ENCODE results near the gene FUT7.
A peak's percentile ranks its signal among the peaks of the same experiment; 100 is the strongest.

FUT7 gene

DNA sequence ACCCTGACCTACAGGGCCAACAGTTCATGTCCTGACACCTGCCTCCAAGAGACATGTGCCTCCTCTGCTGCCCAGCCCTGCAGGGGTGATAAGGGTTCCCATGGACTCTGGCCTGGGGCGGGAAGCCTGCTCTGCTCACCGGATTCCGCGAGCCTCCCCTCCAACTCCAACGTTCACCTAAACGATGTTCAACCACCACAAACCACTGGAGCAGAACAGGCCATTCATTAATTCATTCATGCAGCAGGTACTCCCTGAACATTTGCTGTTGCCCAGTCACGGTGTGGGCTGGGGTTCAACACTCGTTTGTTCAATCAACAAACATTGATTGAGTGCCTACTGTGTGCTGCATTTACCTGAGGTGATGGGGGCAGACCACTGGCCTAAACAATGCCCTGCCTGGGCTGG lies 42.1 kb upstream of the FUT7 start:
- Histone ChIP-seq H3K9me3 (no peaks in the 10 kb centered on the region), H3K36me3 (no peaks in the 10 kb centered on the region), H3K4me3 (ENCODE audit: low read depth in 1 of 2, low read length in 1 of 2) (no peak overlapping the region), H3K27me3 (peaks cover 72% of the 10 kb centered on the region), H3K4me1 (ENCODE audit: control insufficient read depth in 1 of 2, insufficient read depth in 1 of 2, low read depth in 1 of 2, low read length in 1 of 2) (peaks cover 66 to 69% of the 10 kb centered on the region in 2 experiments), H3K27ac (peak overlapping the region; percentile 73)
- TF ChIP-seq, protein P1, sequence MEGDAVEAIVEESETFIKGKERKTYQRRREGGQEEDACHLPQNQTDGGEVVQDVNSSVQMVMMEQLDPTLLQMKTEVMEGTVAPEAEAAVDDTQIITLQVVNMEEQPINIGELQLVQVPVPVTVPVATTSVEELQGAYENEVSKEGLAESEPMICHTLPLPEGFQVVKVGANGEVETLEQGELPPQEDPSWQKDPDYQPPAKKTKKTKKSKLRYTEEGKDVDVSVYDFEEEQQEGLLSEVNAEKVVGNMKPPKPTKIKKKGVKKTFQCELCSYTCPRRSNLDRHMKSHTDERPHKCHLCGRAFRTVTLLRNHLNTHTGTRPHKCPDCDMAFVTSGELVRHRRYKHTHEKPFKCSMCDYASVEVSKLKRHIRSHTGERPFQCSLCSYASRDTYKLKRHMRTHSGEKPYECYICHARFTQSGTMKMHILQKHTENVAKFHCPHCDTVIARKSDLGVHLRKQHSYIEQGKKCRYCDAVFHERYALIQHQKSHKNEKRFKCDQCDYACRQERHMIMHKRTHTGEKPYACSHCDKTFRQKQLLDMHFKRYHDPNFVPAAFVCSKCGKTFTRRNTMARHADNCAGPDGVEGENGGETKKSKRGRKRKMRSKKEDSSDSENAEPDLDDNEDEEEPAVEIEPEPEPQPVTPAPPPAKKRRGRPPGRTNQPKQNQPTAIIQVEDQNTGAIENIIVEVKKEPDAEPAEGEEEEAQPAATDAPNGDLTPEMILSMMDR (IDR thresholded peaks at IDR 0.05), result no peak

DNA sequence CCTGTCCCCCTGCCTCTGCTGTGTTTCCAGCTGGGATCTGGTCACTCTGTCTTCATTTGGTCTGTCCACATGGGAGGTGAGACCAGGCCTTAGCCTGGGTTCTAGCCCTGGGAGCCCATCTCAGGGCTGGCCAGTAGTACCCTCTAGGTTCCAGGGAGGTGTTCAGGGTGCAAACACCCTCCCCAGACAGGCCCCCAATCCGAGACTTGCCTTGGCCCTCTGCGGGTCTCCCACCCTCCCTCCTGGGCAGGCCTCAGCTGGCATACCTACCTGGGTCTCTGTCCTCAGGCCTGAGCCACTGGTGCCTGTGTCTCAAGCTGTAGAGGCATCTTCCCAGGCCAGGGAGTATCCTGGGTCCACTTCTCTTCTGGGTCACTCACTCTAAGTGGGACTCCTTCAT lies 39.4 kb upstream of the FUT7 start:
- Histone ChIP-seq H3K27me3 (peaks cover 51% of the 10 kb centered on the region), H3K9me3 (no peaks in the 10 kb centered on the region), H3K27ac (peak overlapping the region; percentile 51), H3K36me3 (no peaks in the 10 kb centered on the region), H3K4me1 (ENCODE audit: control insufficient read depth in 1 of 2, insufficient read depth in 1 of 2, low read depth in 1 of 2, low read length in 1 of 2) (peaks cover 60 to 71% of the 10 kb centered on the region in 2 experiments), H3K4me3 (ENCODE audit: low read depth in 1 of 2, low read length in 1 of 2) (peak overlapping the region; percentile 55 to 58)
- TF ChIP-seq, protein P1 (IDR thresholded peaks at IDR 0.05), result no peak

DNA sequence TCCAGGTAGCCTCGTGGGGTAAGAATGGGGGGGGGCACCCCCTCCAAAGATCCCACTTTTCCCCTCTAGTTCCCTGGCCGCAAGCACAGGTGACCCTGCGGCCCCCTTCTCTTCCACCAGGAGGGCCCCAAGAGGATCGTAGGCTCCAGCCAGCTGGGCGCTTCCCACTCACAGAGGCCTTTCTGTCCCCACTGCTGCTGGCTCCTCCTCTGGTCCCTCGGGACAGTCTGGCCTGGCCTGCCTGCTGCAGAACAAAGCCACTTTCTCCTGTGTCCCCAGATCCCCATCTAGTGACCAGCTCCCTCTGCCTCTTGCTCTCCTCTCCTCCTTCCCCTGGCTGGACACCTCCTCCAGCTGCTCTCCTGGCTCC lies 39.0 kb upstream of the FUT7 start:
- Histone ChIP-seq H3K4me3 (ENCODE audit: low read depth in 1 of 2, low read length in 1 of 2) (peak overlapping the region; percentile 55 to 58), H3K4me1 (ENCODE audit: control insufficient read depth in 1 of 2, insufficient read depth in 1 of 2, low read depth in 1 of 2, low read length in 1 of 2) (peaks cover 60 to 71% of the 10 kb centered on the region in 2 experiments), H3K27me3 (peaks cover 47% of the 10 kb centered on the region), H3K36me3 (no peaks in the 10 kb centered on the region), H3K27ac (peak overlapping the region; percentile 51), H3K9me3 (no peaks in the 10 kb centered on the region)
- TF ChIP-seq, protein P1 (IDR thresholded peaks at IDR 0.05), result no peak

DNA sequence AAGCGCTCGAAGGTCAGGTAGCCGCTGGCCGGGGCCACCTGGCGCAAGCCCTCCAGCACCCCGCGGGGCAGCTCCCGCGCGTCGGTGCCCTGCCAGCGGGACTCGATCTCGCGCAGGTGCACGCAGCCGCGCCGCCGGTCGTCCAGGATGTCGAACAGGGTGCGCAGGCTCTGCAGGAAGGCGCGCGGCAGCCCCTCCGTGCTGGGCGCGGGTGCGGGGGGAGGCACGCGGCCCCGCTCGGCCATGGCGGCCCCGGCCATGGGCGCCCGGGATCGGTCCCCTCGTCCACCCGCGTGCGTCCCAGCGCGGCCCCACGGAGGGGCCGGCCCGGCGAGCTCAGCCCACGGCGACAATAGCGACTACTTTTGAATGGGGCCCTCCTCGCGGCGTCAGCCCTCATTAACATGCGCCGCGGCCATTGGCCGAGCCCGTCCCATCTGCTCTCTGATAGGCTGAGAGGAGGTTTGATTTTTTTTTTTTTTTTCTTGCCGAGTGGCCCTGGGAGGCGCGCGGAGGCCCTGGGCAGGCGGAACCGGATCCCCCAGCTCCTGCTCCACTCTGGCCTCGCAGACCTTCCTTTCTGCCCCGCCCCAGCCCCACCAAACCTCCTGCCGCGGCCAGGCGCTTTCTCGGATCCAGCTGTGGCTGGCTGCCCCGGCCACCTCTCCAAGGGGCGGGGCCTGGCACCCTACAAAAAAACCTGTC lies 38.5 kb upstream of the FUT7 start, which contains the start of gene SAPCD2:
SAPCD2 (minus strand) TSS at position 357 of the 705 bp plus-strand sequence; CDS start at position 260, 97 bp downstream.
- Histone ChIP-seq H3K27ac (peak within 1 kb of the TSS; percentile 51), H3K36me3 (no peaks in the 10 kb centered on the region), H3K4me1 (ENCODE audit: control insufficient read depth in 1 of 2, insufficient read depth in 1 of 2, low read depth in 1 of 2, low read length in 1 of 2) (peaks cover 60 to 68% of the 10 kb centered on the region in 2 experiments), H3K4me3 (ENCODE audit: low read depth in 1 of 2, low read length in 1 of 2) (peak within 1 kb of the TSS; percentile 55 to 58), H3K9me3 (no peaks in the 10 kb centered on the region), H3K27me3 (peaks cover 41% of the 10 kb centered on the region)
- TF ChIP-seq, protein P1 (IDR thresholded peaks at IDR 0.05), result peak; percentile 19

DNA sequence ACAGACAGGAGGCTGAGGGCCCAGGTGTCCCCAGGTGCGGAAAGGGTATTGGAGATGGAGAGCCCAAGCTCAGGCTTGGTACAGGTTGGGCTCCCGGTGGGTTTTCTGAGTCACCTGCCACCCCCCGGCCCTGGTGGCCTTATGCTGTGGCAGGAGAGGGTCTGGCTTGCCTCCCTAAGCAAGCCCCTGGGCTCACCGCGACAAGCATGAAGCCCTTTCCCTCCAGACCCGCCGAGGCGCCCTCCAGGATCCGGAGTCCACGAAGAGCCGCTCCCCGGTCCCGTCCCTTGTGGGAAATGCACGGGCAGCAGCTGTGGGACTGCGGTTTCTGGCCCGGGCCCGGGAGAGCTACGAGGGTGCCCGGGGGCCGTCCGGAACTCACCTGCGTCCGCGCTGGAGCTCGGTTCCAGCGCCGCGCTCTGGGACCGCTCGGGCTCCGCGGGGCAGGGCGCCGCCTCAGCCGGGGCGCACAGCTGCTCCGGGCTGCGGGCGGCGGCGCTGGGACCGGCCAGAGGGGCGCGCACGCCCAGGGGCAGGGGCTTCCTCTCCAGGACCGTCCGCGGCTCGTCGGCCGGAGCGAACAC lies 37.7 kb upstream of the FUT7 start:
- Histone ChIP-seq H3K4me1 (ENCODE audit: control insufficient read depth in 1 of 2, insufficient read depth in 1 of 2, low read depth in 1 of 2, low read length in 1 of 2) (peaks cover 60 to 61% of the 10 kb centered on the region in 2 experiments), H3K9me3 (no peaks in the 10 kb centered on the region), H3K36me3 (no peaks in the 10 kb centered on the region), H3K27ac (no peak overlapping the region), H3K27me3 (peaks cover 34% of the 10 kb centered on the region), H3K4me3 (ENCODE audit: low read depth in 1 of 2, low read length in 1 of 2) (peak overlapping the region; percentile 55 to 58)
- TF ChIP-seq, protein P1 (IDR thresholded peaks at IDR 0.05), result no peak
